ENCODE results near the gene ELK4.
A peak's percentile ranks its signal among the peaks of the same experiment; 100 is the strongest.

ELK4 gene, protein sequence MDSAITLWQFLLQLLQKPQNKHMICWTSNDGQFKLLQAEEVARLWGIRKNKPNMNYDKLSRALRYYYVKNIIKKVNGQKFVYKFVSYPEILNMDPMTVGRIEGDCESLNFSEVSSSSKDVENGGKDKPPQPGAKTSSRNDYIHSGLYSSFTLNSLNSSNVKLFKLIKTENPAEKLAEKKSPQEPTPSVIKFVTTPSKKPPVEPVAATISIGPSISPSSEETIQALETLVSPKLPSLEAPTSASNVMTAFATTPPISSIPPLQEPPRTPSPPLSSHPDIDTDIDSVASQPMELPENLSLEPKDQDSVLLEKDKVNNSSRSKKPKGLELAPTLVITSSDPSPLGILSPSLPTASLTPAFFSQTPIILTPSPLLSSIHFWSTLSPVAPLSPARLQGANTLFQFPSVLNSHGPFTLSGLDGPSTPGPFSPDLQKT

DNA sequence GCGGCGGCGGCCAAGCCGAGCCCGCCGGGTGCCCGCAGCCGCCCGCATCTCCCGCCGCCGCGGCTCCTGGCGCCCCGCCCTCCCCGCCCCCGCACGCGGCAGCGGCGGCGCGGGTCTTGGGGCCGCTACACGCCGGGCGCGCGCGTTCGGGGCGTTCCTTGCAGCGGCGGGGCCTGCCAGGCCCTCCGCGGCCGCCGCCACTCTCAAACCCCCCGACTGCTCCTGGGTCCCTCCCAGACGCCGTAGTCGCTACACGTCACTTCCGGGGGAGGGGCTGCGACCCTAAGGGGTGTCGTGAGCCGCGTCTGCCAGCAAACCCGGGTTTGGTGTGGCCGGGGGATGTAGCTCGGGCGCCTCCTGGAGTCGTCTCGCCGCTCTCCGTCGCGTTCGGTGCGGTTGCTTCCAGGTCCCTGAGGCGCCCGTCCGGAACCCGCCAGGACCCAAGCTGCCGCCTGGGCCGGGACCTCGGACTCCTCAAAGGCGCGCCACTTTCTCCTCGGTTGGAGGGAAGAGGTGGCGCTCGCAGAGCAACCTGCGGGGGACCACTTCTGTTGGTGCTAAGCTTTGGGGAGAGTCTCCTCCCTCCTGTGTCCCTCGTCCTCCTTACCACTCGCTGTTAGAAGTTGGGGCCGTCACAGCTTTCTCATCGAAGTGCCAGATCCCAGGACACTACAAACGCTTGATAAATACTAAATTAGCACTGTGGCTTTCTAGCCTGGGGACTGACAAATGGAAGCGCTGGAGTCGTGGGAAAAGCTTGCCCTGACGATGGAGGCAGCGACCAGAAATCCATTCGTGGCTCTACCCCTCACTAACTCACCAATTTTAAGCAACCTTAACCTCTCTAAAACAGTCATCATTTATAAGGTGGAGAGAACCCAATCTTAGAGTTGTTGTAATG lies at the start of gene ELK4:
ELK4 (minus strand) TSS at position 244 of the 901 bp plus-strand sequence. CDS start 8,129 bp downstream, outside the sequence.
- peak within 1 kb of the TSS; percentile 95 for H3K27ac ChIP-seq
- DNase-seq (ENCODE audit: low read depth, low spot score), result peak; percentile 91

DNA sequence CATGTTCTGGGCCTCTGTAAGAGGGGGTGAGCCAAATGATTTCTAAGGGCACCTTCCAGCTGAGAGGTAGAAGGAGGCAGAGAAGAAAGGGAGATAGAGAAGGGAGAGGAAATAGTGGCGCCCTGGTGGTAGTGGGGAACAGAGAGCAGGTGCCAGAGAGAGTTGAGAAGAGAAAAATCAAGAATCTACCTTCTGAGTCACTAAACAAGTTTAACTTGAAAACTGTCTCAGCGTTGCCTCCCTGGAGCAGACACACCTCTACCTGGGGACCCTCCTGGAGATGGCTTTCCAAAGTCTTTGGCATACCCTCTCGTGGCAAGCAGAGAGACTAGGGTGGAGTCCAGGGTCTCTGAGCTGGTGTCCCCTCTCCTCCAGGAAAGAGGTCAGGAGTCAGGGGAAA lies 49.6 kb upstream of the ELK4 start:
- no peak overlapping the region for H3K27ac ChIP-seq
- DNase-seq (ENCODE audit: low read depth, low spot score), result no peak

DNA sequence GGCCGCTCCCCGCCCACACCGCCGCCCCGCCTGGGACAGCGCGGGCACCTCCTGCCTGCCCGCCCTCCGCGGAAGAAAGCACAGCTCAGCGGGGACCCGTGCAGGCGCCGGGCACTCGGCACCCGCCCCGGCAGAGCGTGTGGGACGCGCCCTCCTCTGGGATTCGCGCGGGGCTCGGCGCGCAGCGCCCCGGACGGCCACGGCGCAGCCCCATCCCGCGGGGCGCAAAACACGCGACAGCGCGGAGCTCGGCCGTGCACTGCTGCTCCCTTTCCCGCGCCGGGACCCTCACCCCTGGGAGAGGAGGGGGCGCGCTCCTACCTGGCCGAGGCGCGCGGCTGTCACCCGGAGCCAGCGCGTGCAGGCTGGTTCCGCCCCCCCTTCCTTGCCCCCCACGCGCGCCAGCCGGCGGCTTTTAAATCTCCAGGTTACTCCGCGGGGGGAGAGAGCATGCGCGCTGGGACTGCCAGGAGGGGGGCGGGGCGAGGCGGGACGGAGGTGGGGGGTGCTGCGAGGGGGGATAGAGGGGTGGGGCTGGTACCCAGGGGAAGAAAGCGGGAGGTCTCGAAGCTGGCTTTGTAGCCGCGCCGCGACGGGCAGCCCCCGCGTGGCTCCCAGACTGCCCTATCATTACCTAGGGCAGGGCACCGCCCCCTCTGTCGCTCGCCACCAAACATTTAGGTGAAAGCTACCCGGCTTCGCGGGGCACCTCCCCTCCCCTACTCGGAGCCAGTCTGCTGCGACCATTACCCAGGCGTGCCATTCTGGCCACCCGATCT lies 48.5 kb upstream of the ELK4 start, which contains the start of gene SLC45A3:
SLC45A3 (minus strand) TSS at position 437 of the 779 bp plus-strand sequence. CDS start 15,853 bp downstream, outside the sequence.
- DNase-seq (ENCODE audit: low read depth, low spot score), result no peak
- no peak within 1 kb of the TSS for H3K27ac ChIP-seq

DNA sequence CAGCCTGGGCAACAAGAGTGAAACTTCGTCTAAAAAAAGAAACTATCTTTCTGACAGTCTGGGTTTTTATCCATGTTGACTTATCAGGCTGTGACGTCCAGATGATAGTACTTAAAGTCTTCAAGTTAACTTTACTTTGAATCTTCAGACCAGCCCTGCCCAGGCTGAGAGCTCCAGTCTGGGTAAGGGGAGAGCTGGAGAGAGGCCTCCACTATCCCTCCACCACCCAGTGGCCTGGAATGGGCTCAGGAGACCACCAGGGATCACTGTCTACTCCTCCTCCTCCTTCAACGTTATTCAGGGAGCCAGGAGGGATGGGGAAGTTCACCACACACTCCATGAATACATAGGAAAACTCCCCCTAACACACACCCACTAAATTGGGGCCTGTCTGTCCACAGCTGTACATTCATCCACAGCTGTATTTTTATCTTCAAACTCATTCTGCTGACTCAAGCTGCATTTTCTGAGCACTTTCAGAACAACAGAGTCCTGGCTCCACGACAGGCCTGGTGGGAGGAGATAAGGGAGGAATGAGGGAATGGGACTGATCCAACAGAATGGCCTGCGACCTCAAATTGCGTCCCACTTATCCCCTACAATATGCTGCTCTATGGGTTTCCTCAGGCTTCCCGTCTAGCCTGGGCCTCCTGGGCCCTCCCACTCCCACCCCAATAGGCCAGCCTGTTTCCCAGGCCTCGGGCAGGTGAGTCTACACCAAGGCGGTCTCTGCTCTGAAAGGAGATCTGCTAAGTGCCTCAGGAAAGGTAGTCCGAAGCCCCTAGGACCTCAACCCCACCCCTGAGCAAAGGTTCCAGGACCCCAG lies 46.7 kb upstream of the ELK4 start:
- no peak overlapping the region for H3K27ac ChIP-seq
- DNase-seq (ENCODE audit: low read depth, low spot score), result no peak

DNA sequence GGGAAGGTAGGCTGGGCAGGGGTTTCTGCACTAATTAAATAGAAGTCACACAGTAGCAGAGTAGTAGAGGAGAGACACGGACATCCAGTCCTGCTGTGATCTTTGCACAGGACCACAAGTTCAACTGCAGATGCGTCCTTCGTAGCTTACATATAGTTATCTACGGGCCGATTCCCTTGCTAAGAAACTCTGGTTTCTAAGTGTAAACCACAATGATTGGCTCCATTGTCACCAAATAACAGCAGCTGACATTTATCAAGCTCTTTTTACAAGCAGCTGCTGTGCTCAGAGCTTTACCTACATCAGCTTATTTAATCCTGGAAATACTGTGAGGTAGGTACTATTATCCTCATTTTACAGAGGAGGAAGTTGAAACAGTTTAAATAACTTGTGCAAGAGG lies 45.4 kb upstream of the ELK4 start:
- H3K27ac ChIP-seq, result no peak overlapping the region
- DNase-seq (ENCODE audit: low read depth, low spot score), result no peak

DNA sequence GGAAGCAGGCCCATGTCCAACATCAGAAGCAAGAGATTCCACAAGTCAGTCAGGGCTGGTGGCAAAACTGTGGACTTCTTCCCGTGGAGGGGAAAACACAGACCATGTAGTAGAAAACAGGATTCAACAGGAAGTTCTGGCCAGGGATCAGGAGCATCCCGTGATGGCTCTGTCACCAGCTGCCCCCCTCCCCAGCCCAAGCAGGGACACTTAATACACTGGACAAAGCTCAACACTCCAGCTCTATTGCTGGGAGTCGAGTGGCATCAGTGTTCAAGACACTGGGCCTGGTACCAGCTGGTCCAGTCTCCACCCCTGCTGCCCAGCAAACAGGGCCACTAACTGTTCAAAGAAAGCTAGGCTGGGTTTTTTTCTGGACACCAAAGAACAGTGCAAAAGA lies 44.8 kb upstream of the ELK4 start:
- no peak overlapping the region for H3K27ac ChIP-seq
- no peak for DNase-seq (ENCODE audit: low read depth, low spot score)

DNA sequence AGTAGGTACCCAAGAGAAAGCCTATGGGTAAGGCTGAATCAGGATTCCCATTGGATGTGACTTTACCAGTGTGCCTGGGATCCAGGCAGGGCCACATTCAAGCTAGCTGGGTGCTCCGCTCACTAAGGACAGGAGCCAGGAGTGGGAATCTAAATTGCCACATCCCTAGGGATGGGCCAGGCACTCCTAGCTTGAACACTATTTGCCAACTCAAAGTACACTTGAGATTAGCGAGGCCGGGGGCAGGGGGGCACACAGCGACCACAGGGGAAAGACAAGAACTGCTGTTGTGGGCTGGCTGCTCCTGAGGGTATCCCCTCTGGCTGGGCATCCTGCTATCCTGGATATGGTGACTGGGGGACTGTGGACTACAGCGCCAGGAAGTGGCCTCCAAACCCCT lies 44.2 kb upstream of the ELK4 start:
- no peak overlapping the region for H3K27ac ChIP-seq
- DNase-seq (ENCODE audit: low read depth, low spot score), result no peak

DNA sequence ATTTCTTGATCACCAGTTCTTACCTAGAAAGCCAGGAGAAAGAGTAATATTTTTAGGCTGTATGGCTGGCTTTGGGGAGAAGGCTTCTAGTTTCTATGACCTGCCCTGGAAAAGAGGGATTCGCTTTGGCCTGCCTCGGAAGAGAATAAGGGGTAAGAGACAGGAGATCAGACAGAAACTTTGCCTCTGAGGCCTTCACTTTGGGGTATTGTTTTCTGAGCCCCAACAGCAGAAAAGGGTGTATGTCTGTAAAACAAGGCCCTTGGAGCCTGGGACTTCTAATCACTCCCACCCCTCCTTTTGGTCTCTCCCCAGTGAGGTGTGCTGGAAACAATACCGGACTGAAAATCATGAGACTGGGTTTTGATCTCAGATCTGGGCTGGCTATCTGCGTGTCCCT lies 43.4 kb upstream of the ELK4 start:
- no peak for DNase-seq (ENCODE audit: low read depth, low spot score)
- no peak overlapping the region for H3K27ac ChIP-seq

DNA sequence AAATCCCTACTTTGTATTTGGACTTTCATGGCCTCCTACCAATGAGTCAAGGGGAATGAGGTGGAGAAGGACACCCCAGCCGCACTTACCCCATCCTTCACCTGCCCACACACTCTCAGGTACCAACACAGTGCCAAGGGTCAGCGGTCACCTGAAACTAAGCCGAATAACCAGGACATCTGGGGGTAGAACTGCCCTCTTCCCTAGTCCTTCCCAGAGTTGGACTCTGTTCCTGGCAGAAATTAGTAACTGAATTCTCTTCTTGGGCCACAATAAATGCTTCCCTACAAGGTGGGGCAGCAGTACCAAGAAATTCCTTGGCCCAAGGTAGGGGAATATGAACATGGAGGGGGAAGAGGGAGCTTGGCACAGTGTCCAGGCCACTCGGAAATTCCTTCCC lies 41.2 kb upstream of the ELK4 start:
- no peak for DNase-seq (ENCODE audit: low read depth, low spot score)
- no peak overlapping the region for H3K27ac ChIP-seq

DNA sequence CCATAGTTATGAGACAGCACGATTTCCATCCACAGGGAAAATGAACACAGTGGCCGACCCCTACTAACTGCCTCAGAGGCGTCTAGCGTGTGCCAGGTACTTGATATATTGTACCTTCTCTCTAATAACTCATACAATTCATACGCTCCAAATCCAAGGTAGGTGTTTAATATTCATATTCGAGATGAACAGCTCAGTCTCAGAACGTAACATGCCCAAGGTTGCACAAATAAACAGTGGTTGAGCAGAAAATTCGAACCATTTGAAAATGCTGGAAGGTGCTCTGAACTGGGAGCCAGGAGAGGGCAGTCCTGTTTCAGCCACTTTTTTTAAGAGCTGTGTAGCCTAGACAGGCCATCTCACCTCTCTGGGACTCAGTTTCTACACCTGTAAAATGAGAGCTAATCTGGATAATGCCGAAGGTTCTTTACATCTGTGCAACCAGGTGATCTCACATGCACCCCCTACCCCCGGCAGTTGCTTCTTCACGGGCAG lies 40.6 kb upstream of the ELK4 start:
- no peak overlapping the region for H3K27ac ChIP-seq
- DNase-seq (ENCODE audit: low read depth, low spot score), result no peak

DNA sequence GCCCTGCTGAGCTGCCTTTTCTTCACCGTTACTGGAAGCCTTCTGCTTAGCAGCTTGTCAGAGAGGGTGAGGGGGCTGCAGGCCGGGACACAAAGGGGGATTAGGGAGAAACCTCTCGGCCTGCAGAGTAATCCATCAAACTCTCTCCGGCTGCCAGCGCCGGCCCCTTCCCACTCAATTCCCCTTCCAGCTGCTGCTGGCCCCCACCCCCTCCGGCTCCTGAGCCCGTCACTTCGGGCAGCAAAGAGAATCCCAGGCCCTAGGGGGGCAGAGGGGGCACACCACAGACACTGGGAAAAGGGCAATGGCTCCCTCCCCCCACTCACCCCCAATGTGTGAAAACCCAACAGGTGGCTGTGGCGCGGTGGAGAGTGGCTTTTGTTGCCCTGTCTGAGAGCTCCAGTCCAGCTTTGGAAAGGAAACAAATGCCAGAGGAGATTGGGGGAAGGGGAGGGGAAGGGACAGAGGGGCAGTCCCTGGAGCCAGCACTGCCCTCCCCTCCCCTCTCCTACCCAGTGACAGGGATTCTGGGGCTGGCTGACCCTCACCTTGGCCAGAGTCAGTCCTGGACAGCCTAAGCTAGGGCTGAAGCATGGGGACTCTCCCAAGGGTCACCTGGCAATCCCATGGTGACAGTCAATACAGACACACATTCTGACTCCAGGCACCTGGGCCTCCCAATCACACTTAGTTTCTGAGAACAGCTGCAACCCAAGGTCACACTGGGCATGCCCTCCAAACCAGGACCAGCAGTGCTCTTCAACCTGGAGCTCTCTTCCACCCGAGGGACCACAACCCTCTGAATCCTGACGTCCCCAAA lies 39.0 kb upstream of the ELK4 start:
- DNase-seq (ENCODE audit: low read depth, low spot score), result no peak
- no peak overlapping the region for H3K27ac ChIP-seq

DNA sequence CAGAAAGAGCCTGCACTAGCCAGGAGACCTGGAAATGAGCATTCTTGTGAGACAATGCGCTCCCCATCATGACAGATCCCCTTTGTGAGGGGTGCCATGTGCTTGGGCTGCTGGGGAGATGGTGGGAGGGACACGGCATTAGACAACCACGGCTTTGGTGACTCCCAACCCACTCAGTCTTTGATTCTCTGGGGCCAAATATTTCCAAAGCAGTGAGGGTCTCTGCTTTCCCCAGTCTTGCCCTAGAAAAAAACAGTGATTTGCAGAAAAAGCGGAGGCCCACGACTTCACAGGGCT lies 38.3 kb upstream of the ELK4 start:
- no peak overlapping the region for H3K27ac ChIP-seq
- no peak for DNase-seq (ENCODE audit: low read depth, low spot score)

DNA sequence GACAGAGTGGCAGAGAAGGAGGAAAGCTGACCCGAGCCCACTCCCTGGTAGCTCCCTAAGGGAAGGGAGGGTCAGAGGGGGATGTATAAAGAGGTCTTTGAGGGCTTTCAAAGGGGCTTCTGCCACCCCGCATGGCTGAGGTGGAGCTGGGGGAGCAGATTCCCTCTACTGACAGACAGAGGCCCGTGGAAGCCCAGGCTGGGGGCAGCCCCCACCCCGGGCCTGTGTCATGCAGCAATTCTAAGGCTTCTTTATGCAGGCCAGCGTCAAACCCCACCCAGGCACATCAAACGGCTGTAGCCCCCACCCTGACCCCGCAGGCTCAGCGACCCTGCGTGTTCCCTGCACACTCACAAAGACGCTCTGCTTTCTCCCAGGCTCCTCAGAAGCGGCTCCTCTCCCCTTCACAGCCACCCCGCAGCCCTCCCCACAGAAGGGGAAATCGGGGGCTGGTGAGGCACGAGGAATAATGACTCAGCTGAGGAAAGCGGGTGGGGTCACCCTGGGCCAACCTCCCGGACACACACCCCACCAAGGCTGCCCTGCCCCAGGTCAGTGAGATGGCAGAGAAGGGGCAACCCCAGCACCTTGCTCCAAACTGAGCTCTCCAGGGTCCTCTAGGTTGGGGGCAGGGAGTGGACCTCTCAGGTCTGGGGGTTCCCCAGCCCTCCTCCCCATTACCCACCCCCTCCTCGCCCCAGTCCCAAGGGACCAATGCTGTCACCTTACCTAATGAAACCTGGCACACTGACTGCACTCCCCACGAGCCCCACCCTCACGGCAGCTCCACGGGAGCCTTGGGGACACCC lies 37.7 kb upstream of the ELK4 start:
- no peak overlapping the region for H3K27ac ChIP-seq
- DNase-seq (ENCODE audit: low read depth, low spot score), result no peak

DNA sequence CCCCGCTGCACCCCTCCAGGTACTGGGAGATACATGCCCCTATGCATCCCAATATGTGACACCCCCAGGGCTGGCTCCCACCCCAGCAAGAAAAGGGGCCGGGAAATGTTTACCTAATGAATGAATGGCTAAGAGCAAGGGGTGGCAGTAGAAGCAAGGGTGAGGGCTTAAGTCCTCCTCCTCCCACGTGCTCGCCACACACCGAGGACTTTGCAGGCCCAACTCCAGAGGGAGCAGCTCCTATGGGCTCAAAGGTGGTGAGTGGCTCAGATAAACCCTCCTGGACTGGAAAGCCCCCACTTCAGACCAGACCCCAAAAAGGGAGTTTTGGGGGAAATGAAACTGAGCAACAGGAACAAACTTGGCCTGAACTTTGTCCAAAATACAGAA lies 37.1 kb upstream of the ELK4 start:
- H3K27ac ChIP-seq, result no peak overlapping the region
- DNase-seq (ENCODE audit: low read depth, low spot score), result no peak

DNA sequence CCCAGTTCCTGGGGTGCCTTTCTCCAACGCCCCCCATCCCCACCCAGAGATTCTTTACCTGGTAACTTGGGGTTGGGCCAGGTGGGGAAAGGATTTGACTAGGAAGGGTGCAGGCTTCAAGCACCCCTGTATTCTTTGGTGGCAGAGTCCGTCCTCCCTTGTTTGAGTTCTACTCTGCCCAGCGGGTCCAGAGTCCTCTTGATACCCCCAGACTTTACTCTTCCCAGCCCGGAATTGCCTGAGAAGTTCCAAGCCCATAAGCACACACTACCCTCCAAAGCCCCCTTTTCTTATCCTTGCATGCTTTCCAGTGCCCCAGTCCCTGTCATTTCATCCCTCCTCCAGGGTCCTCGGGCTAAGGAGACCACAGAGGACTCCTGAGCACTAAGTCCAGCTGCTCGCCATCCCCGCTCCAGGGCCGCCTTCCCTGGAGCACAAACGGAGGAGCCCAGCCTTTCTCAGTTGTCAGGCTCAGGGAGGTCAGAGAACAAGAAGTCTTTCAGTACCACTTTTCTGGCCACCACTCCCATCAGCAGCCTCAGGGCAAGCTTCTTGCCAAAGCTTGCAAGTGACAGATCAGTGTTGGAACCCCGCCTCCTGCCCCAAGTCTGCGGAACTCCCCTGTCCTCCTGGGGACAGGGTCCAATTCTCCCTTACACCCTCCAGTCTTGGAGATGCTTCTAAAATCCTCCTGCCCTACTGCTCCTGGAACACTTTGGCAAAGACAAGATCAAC lies 36.3 kb upstream of the ELK4 start:
- H3K27ac ChIP-seq, result no peak overlapping the region
- no peak for DNase-seq (ENCODE audit: low read depth, low spot score)

DNA sequence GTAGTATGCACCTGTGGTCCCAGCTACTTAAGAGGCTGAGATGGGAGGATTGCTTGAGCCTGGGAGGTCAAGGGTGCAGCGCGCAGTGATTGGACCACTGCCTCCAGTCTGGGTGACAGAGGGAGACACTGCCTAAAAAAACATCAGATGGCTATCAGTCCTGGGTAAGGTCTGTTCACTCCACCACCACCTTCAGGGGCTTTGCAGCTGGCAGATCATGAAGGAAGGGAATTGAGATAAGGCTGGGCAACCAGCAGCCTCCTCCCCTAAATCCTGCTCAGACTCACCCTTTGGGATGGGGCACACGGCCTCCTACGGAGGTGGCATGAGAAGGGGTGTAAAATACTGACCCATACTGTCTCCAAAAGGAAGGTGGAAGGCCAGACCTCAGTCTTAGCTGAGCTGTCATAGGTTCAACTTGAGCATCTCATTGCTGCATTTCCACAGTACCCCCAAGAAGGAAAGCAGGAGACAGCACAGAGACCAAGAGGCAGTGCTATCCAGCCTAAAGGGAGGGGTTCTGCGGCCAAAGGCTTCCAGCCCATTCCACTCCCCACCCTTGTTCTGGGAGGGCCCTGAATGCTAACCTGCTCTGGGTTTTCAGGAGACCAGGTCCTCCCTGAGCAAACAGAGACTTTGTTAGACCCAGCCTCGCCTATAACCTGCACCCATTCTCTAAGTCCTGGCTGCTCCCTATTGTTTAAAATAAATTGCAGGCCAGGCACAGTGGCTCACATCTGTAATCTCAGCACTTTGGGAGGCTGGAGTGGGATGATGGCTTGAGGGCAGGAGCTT lies 34.8 kb upstream of the ELK4 start:
- no peak overlapping the region for H3K27ac ChIP-seq
- no peak for DNase-seq (ENCODE audit: low read depth, low spot score)
